ENCODE measurements around the gene WDFY4. TPM values are rescaled to one million over a fixed set of nuclear protein-coding genes. Genes with fewer than 3 reads are reported as not detected.

Gene WDFY4
- total RNA-seq, 1 experiment from 2014 or later, result 0.22 TPM

GRCh38 chr10:49011756-49012155 is 327.1 kb downstream of the WDFY4 start:
- Histone ChIP-seq H3K27me3 (ENCODE audit: insufficient read depth, low read length) (peaks cover 14% of the 10 kb centered on the region), H3K9me2 (ENCODE audit: insufficient read depth) (no peaks in the 10 kb centered on the region), H3K27ac (ENCODE audit: low read depth, low read length) (no peak overlapping the region), H3K79me2 (ENCODE audit: insufficient read depth, low read length) (no peaks in the 10 kb centered on the region), H3K36me3 (ENCODE audit: control insufficient read depth in 1 of 2, insufficient read depth in 2 of 2, low read length in 2 of 2) (no peaks in the 10 kb centered on the region), H3K4me1 (ENCODE audit: control insufficient read depth in 1 of 2, insufficient read depth in 2 of 2, low read length in 2 of 2) (no peaks in the 10 kb centered on the region), H2AFZ (ENCODE audit: low read depth, low read length, poor library complexity, severe bottlenecking) (no peak overlapping the region), H3K4me2 (ENCODE audit: low read length) (no peak overlapping the region), H3K4me3 (replicated peaks in 1 of 2; ENCODE audit: low read depth in 1 of 2, low read length in 2 of 2) (no peak overlapping the region), H3K9me3 (ENCODE audit: control insufficient read depth in 1 of 2, insufficient read depth in 1 of 2, low read depth in 1 of 2, low read length in 2 of 2) (no peaks in the 10 kb centered on the region), H3K9ac (ENCODE audit: low read length) (no peak overlapping the region), H4K20me1 (ENCODE audit: insufficient read depth) (no peaks in the 10 kb centered on the region)
- no peak for ATAC-seq
- BruUV-seq (replicated peaks), result no TSS peak
- DNase-seq (ENCODE audit: low read depth, low spot score), result no peak
- ChIA-PET POLR2A (no interaction called here), CTCF (no interaction called here), RAD21 (ENCODE audit: low non-redundant PET in 1 of 2, low total read pairs in 2 of 2, uncharacterized antibody in 2 of 2, unreplicated experiment in 2 of 2) (no interaction called here)
- intact Hi-C loops (cut with micrococcal nuclease), result no loop called here
- TF ChIP-seq ATF3 (IDR thresholded peaks at IDR 0.05), result no peak
- no peak for TF ChIP-seq EZH2phosphoT487 (IDR thresholded peaks at IDR 0.05; ENCODE audit: borderline replicate concordance)
- TF ChIP-seq FOSL1 (IDR thresholded peaks at IDR 0.05; ENCODE audit: low read depth), result no peak
- TF ChIP-seq JUND (IDR thresholded peaks at IDR 0.05), result no peak
- no peak for TF ChIP-seq SRF (IDR thresholded peaks at IDR 0.05; ENCODE audit: low read depth)
- no peak for TF ChIP-seq EGR1 (IDR thresholded peaks at IDR 0.05; ENCODE audit: low read depth)

- Histone ChIP-seq H3K4me3 (replicated peaks in 1 of 2; ENCODE audit: low read depth in 1 of 2, low read length in 2 of 2) (no peak overlapping the region), H3K27me3 (ENCODE audit: insufficient read depth, low read length) (peaks cover 23% of the 10 kb centered on the region), H3K9me3 (ENCODE audit: control insufficient read depth in 1 of 2, insufficient read depth in 1 of 2, low read depth in 1 of 2, low read length in 2 of 2) (no peaks in the 10 kb centered on the region), H2AFZ (ENCODE audit: low read depth, low read length, poor library complexity, severe bottlenecking) (no peak overlapping the region), H3K27ac (ENCODE audit: low read depth, low read length) (no peak overlapping the region), H3K9me2 (ENCODE audit: insufficient read depth) (no peaks in the 10 kb centered on the region), H4K20me1 (ENCODE audit: insufficient read depth) (no peaks in the 10 kb centered on the region), H3K4me2 (ENCODE audit: low read length) (no peak overlapping the region), H3K4me1 (ENCODE audit: control insufficient read depth in 1 of 2, insufficient read depth in 2 of 2, low read length in 2 of 2) (no peaks in the 10 kb centered on the region), H3K36me3 (ENCODE audit: control insufficient read depth in 1 of 2, insufficient read depth in 2 of 2, low read length in 2 of 2) (no peaks in the 10 kb centered on the region), H3K9ac (ENCODE audit: low read length) (no peak overlapping the region), H3K79me2 (ENCODE audit: insufficient read depth, low read length) (no peaks in the 10 kb centered on the region)
- ATAC-seq (no peak), DNase-seq (ENCODE audit: low read depth, low spot score) (no peak)
- TF ChIP-seq JUND (IDR thresholded peaks at IDR 0.05) (no peak), ZFX (IDR thresholded peaks at IDR 0.05) (no peak)
- RAD21 ChIA-PET (ENCODE audit: low non-redundant PET in 1 of 2, low total read pairs in 2 of 2, uncharacterized antibody in 2 of 2, unreplicated experiment in 2 of 2), result no interaction called here
- intact Hi-C loops (cut with micrococcal nuclease), result no loop called here
- no TSS peak for BruUV-seq (replicated peaks)
- POLR2A ChIA-PET, result no interaction called here
- CTCF ChIA-PET, result interaction anchor here (1.0 kb wide), 1 partner anchor 356 kb away, joined by 3 read pairs; no protein-coding TSS in a partner anchor
These were observed 327.9 kb downstream of the WDFY4 start for GRCh38 chr10:49012603-49013002.
